ENCODE results near the gene TOP3A.

Gene TOP3A

GRCh38 chr17:18326039-18326438 is 11.2 kb upstream of the TOP3A start:
- peaks cover 7% of the 10 kb centered on the region for H3K4me1 Mint-ChIP-seq
- no peak overlapping the region for H3K27ac Mint-ChIP-seq
- no peak for TF ChIP-seq CTCF (IDR thresholded peaks at IDR 0.05)
- peaks cover 35% of the 10 kb centered on the region for H3K36me3 Mint-ChIP-seq (ENCODE audit: low read depth)
- H3K27me3 Mint-ChIP-seq (ENCODE audit: low read depth, poor library complexity): peaks cover 5% of the 10 kb centered on the region
- no peak for DNase-seq
- no peaks in the 10 kb centered on the region for H3K9me3 Mint-ChIP-seq
- H3K4me3 Mint-ChIP-seq: no peak overlapping the region

- peaks cover 31% of the 10 kb centered on the region for H3K36me3 Mint-ChIP-seq (ENCODE audit: low read depth)
- H3K4me1 Mint-ChIP-seq: peaks cover 17% of the 10 kb centered on the region
- no peak for DNase-seq
- no peaks in the 10 kb centered on the region for H3K9me3 Mint-ChIP-seq
- H3K27ac Mint-ChIP-seq: no peak overlapping the region
- no peak for TF ChIP-seq CTCF (IDR thresholded peaks at IDR 0.05)
- peaks cover 5% of the 10 kb centered on the region for H3K27me3 Mint-ChIP-seq (ENCODE audit: low read depth, poor library complexity)
- no peak overlapping the region for H3K4me3 Mint-ChIP-seq
Observed at GRCh38 chr17:18324140-18325050, 9.6 kb upstream of the TOP3A start.

GRCh38 chr17:18323507-18324139 is 8.8 kb upstream of the TOP3A start:
- Mint-ChIP-seq H3K36me3 (ENCODE audit: low read depth) (peaks cover 26% of the 10 kb centered on the region), H3K4me3 (no peak overlapping the region), H3K27ac (no peak overlapping the region), H3K4me1 (peaks cover 18% of the 10 kb centered on the region), H3K27me3 (ENCODE audit: low read depth, poor library complexity) (no peaks in the 10 kb centered on the region), H3K9me3 (no peaks in the 10 kb centered on the region)
- no peak for TF ChIP-seq CTCF (IDR thresholded peaks at IDR 0.05)
- DNase-seq: no peak

- H3K36me3 Mint-ChIP-seq (ENCODE audit: low read depth): peaks cover 26% of the 10 kb centered on the region
- H3K4me3 Mint-ChIP-seq: no peak overlapping the region
- TF ChIP-seq CTCF (IDR thresholded peaks at IDR 0.05): no peak
Observed at GRCh38 chr17:18323007-18323406, 8.2 kb upstream of the TOP3A start.

GRCh38 chr17:18322522-18322921 is 7.7 kb upstream of the TOP3A start:
- DNase-seq: no peak
- Mint-ChIP-seq H3K9me3 (no peaks in the 10 kb centered on the region), H3K27ac (no peak overlapping the region), H3K4me3 (no peak overlapping the region), H3K36me3 (ENCODE audit: low read depth) (peaks cover 26% of the 10 kb centered on the region), H3K4me1 (peaks cover 27% of the 10 kb centered on the region), H3K27me3 (ENCODE audit: low read depth, poor library complexity) (no peaks in the 10 kb centered on the region)
- no peak for TF ChIP-seq CTCF (IDR thresholded peaks at IDR 0.05)

More at GRCh38 chr17:18323007-18323406, 8.2 kb upstream of the TOP3A start:
- no peak overlapping the region for H3K27ac Mint-ChIP-seq
- no peak for DNase-seq
- H3K4me1 Mint-ChIP-seq: peaks cover 23% of the 10 kb centered on the region
- no peaks in the 10 kb centered on the region for H3K27me3 Mint-ChIP-seq (ENCODE audit: low read depth, poor library complexity)
- H3K9me3 Mint-ChIP-seq: no peaks in the 10 kb centered on the region
